Uterus (tissue), 2 donors: ENCODE results near the gene POLR3G.

Experiments
- POLR2A ChIP-seq, 2 donors: fragments of 450-650 bp; IDR thresholded peaks; one replicate each; pipeline ENCODE4 v1.6.1; 2016; ENCODE audit warnings: antibody characterized with exemption in 2 of 2, mild to moderate bottlenecking in 1 of 2, moderate library complexity in 1 of 2
- TF ChIP-seq, protein P1 (sequence below), 4 experiments: fragments of 200-600 bp in 2 of 4; fragments of 450-650 bp in 2 of 4; sonication (generic) in 2 of 4; IDR thresholded peaks; one replicate each; pipeline ENCODE4 v1.5.1; 2016 to 2019; ENCODE audit warnings: antibody characterized with exemption in 4 of 4, mild to moderate bottlenecking in 2 of 4, moderate library complexity in 1 of 4

DNA sequence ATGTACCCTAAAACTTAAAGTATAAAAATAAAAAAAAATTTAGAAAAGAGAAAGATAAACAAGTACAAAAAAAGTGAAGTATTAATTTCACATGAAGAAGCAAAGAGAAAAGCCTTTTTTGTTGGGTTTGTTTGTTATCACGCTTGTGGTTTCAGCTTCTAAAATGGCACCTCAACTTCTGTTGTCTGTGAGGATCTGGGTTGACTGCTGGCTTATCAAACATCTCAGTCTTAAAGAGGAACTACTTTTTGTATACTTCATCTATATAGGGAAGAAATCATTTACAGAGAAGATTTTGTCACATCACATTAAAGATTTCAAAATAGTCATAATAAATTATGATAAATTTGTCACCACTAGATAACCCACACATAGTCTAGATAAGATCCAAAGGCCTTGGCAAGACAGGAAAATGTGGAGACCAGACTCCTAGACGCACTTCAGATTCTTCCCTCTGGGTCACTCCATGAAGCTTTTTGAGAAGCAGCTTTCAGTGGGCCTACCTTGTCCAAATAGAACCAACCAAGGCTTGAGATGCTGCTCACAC lies 75.1 kb downstream of the POLR3G start:
- TF ChIP-seq, protein P1, sequence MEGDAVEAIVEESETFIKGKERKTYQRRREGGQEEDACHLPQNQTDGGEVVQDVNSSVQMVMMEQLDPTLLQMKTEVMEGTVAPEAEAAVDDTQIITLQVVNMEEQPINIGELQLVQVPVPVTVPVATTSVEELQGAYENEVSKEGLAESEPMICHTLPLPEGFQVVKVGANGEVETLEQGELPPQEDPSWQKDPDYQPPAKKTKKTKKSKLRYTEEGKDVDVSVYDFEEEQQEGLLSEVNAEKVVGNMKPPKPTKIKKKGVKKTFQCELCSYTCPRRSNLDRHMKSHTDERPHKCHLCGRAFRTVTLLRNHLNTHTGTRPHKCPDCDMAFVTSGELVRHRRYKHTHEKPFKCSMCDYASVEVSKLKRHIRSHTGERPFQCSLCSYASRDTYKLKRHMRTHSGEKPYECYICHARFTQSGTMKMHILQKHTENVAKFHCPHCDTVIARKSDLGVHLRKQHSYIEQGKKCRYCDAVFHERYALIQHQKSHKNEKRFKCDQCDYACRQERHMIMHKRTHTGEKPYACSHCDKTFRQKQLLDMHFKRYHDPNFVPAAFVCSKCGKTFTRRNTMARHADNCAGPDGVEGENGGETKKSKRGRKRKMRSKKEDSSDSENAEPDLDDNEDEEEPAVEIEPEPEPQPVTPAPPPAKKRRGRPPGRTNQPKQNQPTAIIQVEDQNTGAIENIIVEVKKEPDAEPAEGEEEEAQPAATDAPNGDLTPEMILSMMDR (IDR thresholded peaks at IDR 0.05): no peak
- no peak for TF ChIP-seq POLR2A (IDR thresholded peaks at IDR 0.05)
